ENCODE data around the gene EIF3I. TPM values are rescaled to one million over a fixed set of nuclear protein-coding genes. Genes with fewer than 3 reads are reported as not detected.

Gene EIF3I
- total RNA-seq, 2 experiments from 2014 or later: 182 to 207 TPM

DNA sequence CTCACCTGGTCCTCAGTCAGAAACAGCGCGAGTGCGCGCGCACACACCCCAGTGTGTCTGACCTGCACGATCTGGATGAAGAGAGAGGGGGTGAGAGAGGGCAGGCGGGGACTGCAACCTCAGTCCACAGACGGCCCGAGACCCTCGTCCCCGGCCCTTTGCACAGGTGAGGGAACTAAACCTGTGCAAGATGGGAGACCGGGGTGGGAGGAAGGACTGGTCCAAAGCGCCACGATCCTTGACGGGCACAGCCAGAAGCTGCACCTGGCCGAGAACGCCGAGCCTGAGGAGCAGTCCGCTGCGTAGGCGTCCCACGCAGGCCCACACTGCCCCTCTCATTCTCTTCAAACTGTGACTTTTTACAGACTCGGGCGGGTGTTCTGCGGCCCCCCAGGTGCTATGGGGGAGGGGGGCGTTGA lies 17.3 kb upstream of the EIF3I start:
- Histone ChIP-seq H3K4me2 (ENCODE audit: low read length) (peak overlapping the region; percentile 96), H3K79me2 (ENCODE audit: insufficient read depth, low read depth, low read length) (no peaks in the 10 kb centered on the region), H3K4me1 (ENCODE audit: insufficient read depth, low read length, poor library complexity, severe bottlenecking) (peaks cover 47% of the 10 kb centered on the region), H3K9me3 (ENCODE audit: low read length) (no peaks in the 10 kb centered on the region), H3K4me3 (ENCODE audit: low read depth, low read length, poor library complexity, severe bottlenecking) (peak overlapping the region; percentile 94), H3K27ac (ENCODE audit: low read depth, low read length, poor library complexity, severe bottlenecking) (no peak overlapping the region), H2AFZ (ENCODE audit: low read length) (peak overlapping the region; percentile 53; the same call in 1 of the 2 replicates), H3K36me3 (ENCODE audit: insufficient read depth, low read length) (peaks cover 16% of the 10 kb centered on the region), H4K20me1 (ENCODE audit: insufficient read depth, low read length) (no peaks in the 10 kb centered on the region), H3K9me2 (ENCODE audit: insufficient read depth, low read length) (no peaks in the 10 kb centered on the region)
- CTCF ChIA-PET (ENCODE audit: unreplicated experiment): interaction anchor here (1.7 kb wide), 1 partner anchor 11 kb away, joined by 8 read pairs; no protein-coding TSS in a partner anchor
- no TSS peak for BruUV-seq (replicated peaks)
- TF ChIP-seq, protein P1, sequence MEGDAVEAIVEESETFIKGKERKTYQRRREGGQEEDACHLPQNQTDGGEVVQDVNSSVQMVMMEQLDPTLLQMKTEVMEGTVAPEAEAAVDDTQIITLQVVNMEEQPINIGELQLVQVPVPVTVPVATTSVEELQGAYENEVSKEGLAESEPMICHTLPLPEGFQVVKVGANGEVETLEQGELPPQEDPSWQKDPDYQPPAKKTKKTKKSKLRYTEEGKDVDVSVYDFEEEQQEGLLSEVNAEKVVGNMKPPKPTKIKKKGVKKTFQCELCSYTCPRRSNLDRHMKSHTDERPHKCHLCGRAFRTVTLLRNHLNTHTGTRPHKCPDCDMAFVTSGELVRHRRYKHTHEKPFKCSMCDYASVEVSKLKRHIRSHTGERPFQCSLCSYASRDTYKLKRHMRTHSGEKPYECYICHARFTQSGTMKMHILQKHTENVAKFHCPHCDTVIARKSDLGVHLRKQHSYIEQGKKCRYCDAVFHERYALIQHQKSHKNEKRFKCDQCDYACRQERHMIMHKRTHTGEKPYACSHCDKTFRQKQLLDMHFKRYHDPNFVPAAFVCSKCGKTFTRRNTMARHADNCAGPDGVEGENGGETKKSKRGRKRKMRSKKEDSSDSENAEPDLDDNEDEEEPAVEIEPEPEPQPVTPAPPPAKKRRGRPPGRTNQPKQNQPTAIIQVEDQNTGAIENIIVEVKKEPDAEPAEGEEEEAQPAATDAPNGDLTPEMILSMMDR (conservative IDR thresholded peaks at IDR 0.05; ENCODE audit: low read length): no peak
- no peak for TF ChIP-seq EZH2phosphoT487 (IDR thresholded peaks at IDR 0.05; ENCODE audit: borderline replicate concordance, low read depth, low read length)
- intact Hi-C loops (cut with micrococcal nuclease; ENCODE audit: unreplicated experiment): no loop called here
- POLR2A ChIA-PET: interaction anchor here (1.4 kb wide), 1 partner anchor 12 kb away, joined by 5 read pairs; no protein-coding TSS in a partner anchor
- no peak for DNase-seq (ENCODE audit: low spot score)

DNA sequence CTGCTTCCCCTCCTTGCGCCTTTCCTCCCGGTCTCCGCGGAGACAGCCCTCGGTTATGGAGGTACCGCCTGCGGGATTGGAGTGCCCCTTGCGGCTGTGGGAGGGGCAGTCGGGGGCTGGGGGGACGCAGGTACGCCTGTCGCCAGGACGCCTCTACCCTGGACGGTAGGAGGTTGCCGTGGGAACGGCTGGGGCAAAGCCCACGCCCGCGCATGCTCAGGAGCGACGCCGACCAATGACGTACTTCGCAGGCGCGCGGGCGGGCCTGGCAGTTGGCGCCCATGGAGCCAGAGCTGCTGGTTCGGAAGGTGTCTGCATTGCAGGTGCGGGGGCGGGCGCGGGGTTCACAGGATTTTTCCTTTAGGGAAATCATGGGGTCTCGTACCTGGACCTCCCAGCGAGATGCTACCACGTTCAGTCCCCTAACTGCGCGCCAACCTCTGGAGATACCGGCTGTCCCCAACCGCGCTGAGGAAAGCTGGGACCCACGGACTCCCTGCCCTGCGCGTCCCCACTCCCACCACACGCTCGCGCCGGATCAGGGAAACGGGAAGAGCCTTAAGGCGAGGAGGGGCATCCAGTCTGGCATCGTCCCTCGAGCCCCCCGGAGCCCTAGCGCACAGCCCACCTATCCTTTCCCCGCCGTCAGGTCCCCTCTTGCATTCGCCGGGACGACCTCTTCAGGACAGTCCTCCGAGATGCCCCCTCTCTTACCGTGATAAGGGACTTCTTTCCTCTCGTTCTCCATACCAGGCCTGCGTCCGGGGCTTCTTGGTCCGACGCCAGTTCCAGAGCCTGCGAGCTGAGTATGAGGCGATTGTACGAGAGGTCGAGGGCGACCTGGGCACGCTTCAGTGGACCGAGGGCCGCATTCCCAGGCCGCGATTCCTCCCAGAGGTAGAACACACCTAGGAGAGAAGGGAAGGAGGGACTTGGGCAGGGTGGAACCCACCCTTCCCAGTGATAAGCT lies 16.5 kb upstream of the EIF3I start, which contains the start of gene IQCC:
TSS of gene IQCC (plus strand) at position 271 of the 970 bp plus-strand sequence. CDS start at position 282, 11 bp downstream.
- Histone ChIP-seq H3K4me2 (ENCODE audit: low read length) (peak within 1 kb of the TSS; percentile 96), H3K9me2 (ENCODE audit: insufficient read depth, low read length) (no peaks in the 10 kb centered on the region), H4K20me1 (ENCODE audit: insufficient read depth, low read length) (no peaks in the 10 kb centered on the region), H3K27ac (ENCODE audit: low read depth, low read length, poor library complexity, severe bottlenecking) (peak within 1 kb of the TSS; percentile 8), H3K79me2 (ENCODE audit: insufficient read depth, low read depth, low read length) (no peaks in the 10 kb centered on the region), H2AFZ (ENCODE audit: low read length) (peak within 1 kb of the TSS; percentile 53), H3K4me1 (ENCODE audit: insufficient read depth, low read length, poor library complexity, severe bottlenecking) (peaks cover 42% of the 10 kb centered on the region), H3K4me3 (ENCODE audit: low read depth, low read length, poor library complexity, severe bottlenecking) (peak within 1 kb of the TSS; percentile 94), H3K36me3 (ENCODE audit: insufficient read depth, low read length) (peaks cover 16% of the 10 kb centered on the region), H3K9me3 (ENCODE audit: low read length) (no peaks in the 10 kb centered on the region)
- CTCF ChIA-PET (ENCODE audit: unreplicated experiment): interaction anchor here (1.7 kb wide), 1 partner anchor 10 kb away, joined by 8 read pairs; no protein-coding TSS in a partner anchor
- TSS peak; percentile 83 for BruUV-seq (replicated peaks)
- intact Hi-C loops (cut with micrococcal nuclease; ENCODE audit: unreplicated experiment): no loop called here
- peak; percentile 89 for DNase-seq (ENCODE audit: low spot score)
- POLR2A ChIA-PET: interaction anchor here (1.4 to 1.8 kb wide), 2 partner anchors 11 to 26 kb away, joined by 5 to 6 read pairs; partner anchors contain the start of gene TXLNA
- TF ChIP-seq, protein P1 (conservative IDR thresholded peaks at IDR 0.05; ENCODE audit: low read length): no peak
- no peak for TF ChIP-seq EZH2phosphoT487 (IDR thresholded peaks at IDR 0.05; ENCODE audit: borderline replicate concordance, low read depth, low read length)
